Lung (tissue), 12 donors: Measurements from ENCODE around the gene NDUFS4. TPM values are rescaled to one million over a fixed set of nuclear protein-coding genes. Genes with fewer than 3 reads are reported as not detected.
"Not testable (repeated sequence)": the region's sequence is repeated elsewhere in the genome, so short reads cannot be mapped to it uniquely, and the experiment has no call there.

Experiments
- ATAC-seq: fragments of 200-7000 bp; cut with Tn5 transposase; one replicate; pipeline ENCODE4 v1.9.1; 2020; ENCODE audit warnings: moderate number of reproducible peaks; ENCODE audit not compliant: insufficient read depth, low FRiP score
- DNase-seq, 3 donors: peaks; one replicate each; pipeline ENCODE4 v3.0.0-alpha.2; 2013 to 2017
- H3K27ac ChIP-seq, 2 donors: one replicate each; pipeline ENCODE4 v1.5.1; 2013; ENCODE audit warnings: mild to moderate bottlenecking in 2 of 2, moderate library complexity in 2 of 2, control low read depth in 1 of 2, inconsistent platforms in 1 of 2, low read depth in 1 of 2, low read length in 1 of 2
- H3K27me3 ChIP-seq, 3 donors: one replicate each; pipeline ENCODE4 v1.5.1; 2013; ENCODE audit warnings: low read length in 2 of 3; ENCODE audit not compliant: control insufficient read depth in 3 of 3, insufficient read depth in 3 of 3
- H3K36me3 ChIP-seq, 4 donors: one replicate each; pipeline ENCODE4 v1.5.1; 2013; ENCODE audit warnings: low read length in 4 of 4, mild to moderate bottlenecking in 1 of 4, moderate library complexity in 1 of 4; ENCODE audit not compliant: control insufficient read depth in 4 of 4, insufficient read depth in 4 of 4
- H3K4me1 ChIP-seq, 5 donors: one replicate each; pipeline ENCODE4 v1.5.1; 2013; ENCODE audit warnings: low read length in 5 of 5, mild to moderate bottlenecking in 2 of 5, moderate library complexity in 1 of 5; ENCODE audit not compliant: control insufficient read depth in 5 of 5, insufficient read depth in 5 of 5
- H3K4me3 ChIP-seq: one replicate; pipeline ENCODE4 v1.5.1; 2013; ENCODE audit warnings: mild to moderate bottlenecking, control low read depth, moderate library complexity
- H3K9ac ChIP-seq, 2 donors: one replicate each; pipeline ENCODE4 v1.5.1; 2013; ENCODE audit warnings: low read length in 2 of 2, control low read depth in 1 of 2; ENCODE audit not compliant: insufficient read depth in 1 of 2
- H3K9me3 ChIP-seq, 4 donors: one replicate each; pipeline ENCODE4 v1.5.1; 2013; ENCODE audit warnings: low read length in 3 of 4, mild to moderate bottlenecking in 1 of 4, moderate library complexity in 1 of 4; ENCODE audit not compliant: control insufficient read depth in 4 of 4, insufficient read depth in 3 of 4
- CTCF ChIP-seq: IDR thresholded peaks from 2 replicates; pipeline ENCODE4 v1.5.1; 2012; ENCODE audit warnings: mild to moderate bottlenecking; ENCODE audit errors: control extremely low read depth, extremely low read depth
- WGBS, 2 donors: extraction: QIAGEN DNeasy Blood & Tissue Kit; methylation state at CpG; one replicate each; pipeline ENCODE4 v1.1.7; 2013; 5-methylcytosine and 5-hydroxymethylcytosine counted together
- polyA plus RNA-seq, 2 donors: library from polyadenylated mRNA; stranded (reverse); fragments of 200-250 nt; gene quantifications; one replicate each; pipeline ENCODE4 v1.2.1, GENCODE V29; 2013
- total RNA-seq, 2 donors: library from RNA; depleted of rRNA in 1 of 2; stranded (reverse); fragments of >200 nt in 1 of 2; gene quantifications; one replicate each; pipeline ENCODE4 v1.2.1, GENCODE V29; 2014 to 2021
- donor health status: control.
- donor health status: control.
- donor health status: Bipolar disorder and iron deficiency.
- donor health status: healthy.
- donor health status: DM: yes; HTN: yes; CAD: no.

The NDUFS4 gene
- total and polyA plus RNA-seq, 4 donors = 45.7 to 96.1 (median 61.8) TPM

DNA sequence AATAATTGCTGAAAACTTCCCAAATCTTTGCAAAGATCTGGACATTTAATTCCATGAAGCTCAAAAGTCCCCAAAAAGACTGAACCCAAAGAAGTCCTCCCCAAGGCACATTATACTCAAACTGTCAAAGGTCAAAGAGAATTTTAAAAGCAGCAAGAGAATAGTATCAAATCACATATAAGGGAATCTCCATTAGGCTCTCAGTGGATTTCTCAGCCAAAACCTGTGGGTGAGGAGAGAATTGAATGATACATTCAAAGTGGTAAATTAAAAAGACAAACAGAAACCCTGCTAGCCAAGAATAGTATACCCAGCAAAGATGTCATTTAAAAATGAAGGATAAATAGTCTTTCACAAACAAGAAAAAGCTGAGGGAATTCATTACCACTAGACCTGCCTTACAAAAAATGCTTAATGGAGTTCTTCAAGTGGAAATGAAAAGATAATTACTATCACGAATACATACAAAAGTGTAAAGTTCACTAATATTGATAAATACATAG, 134.1 kb downstream of the NDUFS4 start:
- WGBS, 2 donors = 95 to 97% methylated on average over 1 of the region's 1 CpG
- no peak for TF ChIP-seq CTCF
- Histone ChIP-seq H3K9ac (no peak overlapping the region), H3K4me1 (no peaks in the 10 kb centered on the region), H3K9me3 (peaks cover 0 to 8% (median 5%) of the 10 kb centered on the region in 4 donors), H3K4me3 (no peak overlapping the region), H3K27me3 (no peaks in the 10 kb centered on the region), H3K27ac (no peak overlapping the region), H3K36me3 (no peaks in the 10 kb centered on the region)
- ATAC-seq (no peak), DNase-seq (no peak)

DNA sequence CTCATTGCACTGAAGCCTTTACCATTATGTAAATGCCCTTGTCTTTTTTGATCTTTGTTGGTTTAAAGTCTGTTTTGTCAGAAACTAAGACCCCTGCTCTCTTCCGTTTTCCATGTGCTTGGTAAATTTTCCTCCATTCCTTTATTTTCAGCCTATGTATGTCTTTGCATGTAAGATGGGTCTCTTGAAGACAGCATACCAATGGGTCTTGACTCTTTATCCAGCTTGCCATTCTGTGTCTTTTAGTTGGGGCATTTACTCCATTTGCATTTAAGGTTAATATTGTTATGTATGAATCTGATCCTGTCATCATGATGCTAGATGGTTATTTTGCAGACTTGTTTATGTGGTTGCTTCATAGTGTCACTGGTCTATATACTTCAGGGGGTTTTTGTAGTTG, 150.0 kb downstream of the NDUFS4 start:
- not testable (repeated sequence) for H3K9ac ChIP-seq, H3K4me3 ChIP-seq, ATAC-seq, H3K4me1 ChIP-seq, H3K36me3 ChIP-seq, H3K27ac ChIP-seq, H3K27me3 ChIP-seq, DNase-seq
- WGBS, 2 donors = 92% methylated on average over 1 of the region's 1 CpG
- peaks cover 0 to 21% (median 11%) of the 10 kb centered on the region in 4 donors for H3K9me3 ChIP-seq

GRCh38 chr5:53712327-53712726, 151.9 kb downstream of the NDUFS4 start:
- no peak for DNase-seq
- no peaks in the 10 kb centered on the region for H3K4me1 ChIP-seq
- no peak overlapping the region for H3K4me3 ChIP-seq
- no peak overlapping the region for H3K27ac ChIP-seq
- H3K27me3 ChIP-seq = no peaks in the 10 kb centered on the region
- H3K9ac ChIP-seq = no peak overlapping the region
- peaks cover 0 to 13% (median 8%) of the 10 kb centered on the region in 4 donors for H3K9me3 ChIP-seq
- no peak for ATAC-seq
- H3K36me3 ChIP-seq = no peaks in the 10 kb centered on the region
- WGBS, 2 donors = 94 to 98% methylated on average over 4 of the region's 4 CpGs
- TF ChIP-seq CTCF = no peak

- H3K27ac ChIP-seq = no peak overlapping the region
- no peak overlapping the region for H3K9ac ChIP-seq
- peaks cover 0 to 13% (median 7%) of the 10 kb centered on the region in 4 donors for H3K9me3 ChIP-seq
- DNase-seq (no peak), ATAC-seq (no peak)
- H3K36me3 ChIP-seq = no peaks in the 10 kb centered on the region
- no peak for TF ChIP-seq CTCF
- no peak overlapping the region for H3K4me3 ChIP-seq
- no peaks in the 10 kb centered on the region for H3K4me1 ChIP-seq
- 82 to 88% methylated on average over 3 of the region's 3 CpGs for WGBS, 2 donors
- no peaks in the 10 kb centered on the region for H3K27me3 ChIP-seq
These were observed 153.7 kb downstream of the NDUFS4 start for GRCh38 chr5:53713978-53714666.
